HG03139 (cell line): ENCODE data around the gene TPM4.
"Not testable (repeated sequence)": the region's sequence is repeated elsewhere in the genome, so short reads cannot be mapped to it uniquely, and the experiment has no call there.

Source experiments
- ATAC-seq: cut with Tn5 transposase; IDR thresholded peaks from one replicate; pipeline ENCODE4 v1.9.1; 2021; ENCODE audit not compliant: unreplicated experiment

TPM4 gene

DNA sequence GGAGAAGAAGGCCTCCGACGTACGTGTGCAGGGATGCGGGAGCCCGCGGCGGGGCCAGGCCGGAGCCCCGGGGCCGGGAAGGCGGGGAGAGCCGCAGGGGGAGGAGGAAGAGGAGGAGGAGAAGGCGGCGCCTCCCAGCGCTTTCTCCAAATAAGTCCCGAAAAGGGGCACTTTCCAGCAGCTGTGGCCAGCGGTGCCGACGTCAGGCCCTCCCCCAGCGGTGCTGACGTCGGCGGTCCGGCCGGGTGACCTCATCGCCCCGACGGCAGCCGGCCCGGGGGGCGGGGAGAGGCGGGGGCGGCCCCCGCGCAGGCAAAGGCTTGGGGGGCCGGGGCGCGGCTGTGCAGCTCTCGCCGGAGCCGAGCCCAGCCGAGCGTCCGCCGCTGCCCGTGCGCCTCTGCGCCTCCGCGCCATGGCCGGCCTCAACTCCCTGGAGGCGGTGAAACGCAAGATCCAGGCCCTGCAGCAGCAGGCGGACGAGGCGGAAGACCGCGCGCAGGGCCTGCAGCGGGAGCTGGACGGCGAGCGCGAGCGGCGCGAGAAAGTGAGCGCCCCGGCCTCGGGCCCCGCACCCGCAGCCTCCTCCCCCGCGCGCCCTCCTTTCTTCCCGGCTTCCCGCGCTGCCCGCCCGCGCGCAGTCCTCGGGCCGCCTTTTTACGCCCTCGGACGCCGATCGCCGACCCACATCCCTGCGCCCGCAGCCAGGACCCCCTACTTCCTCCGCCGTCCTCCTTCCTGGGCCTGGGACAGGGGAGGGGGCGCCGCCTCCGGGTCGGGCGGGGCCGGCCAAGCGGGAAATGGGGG lies at the start of gene TPM4:
TPM4 (plus strand) TSS at position 342 of the 804 bp plus-strand sequence; CDS start at position 413, 71 bp downstream.
- ATAC-seq: peak; percentile 57

DNA sequence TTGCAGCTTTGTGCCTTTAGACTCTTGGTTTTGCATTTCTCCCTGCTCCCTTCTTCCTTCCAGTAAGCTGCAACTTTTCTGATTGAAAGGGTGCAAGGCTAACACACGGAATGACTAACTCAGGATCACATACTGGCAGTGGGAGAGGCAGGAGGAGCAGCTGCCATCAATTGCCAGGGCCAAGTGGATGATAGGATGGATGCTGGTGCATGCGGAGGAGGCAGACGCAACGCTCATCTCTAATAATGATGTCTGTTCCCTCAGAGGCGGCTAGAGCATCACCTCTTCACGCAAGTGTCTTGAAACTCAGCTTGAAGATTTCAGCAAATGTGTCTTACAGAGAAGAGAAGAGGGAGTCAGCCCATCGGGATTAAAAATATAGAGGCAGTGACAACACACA lies 49.5 kb upstream of the TPM4 start:
- no peak for ATAC-seq

DNA sequence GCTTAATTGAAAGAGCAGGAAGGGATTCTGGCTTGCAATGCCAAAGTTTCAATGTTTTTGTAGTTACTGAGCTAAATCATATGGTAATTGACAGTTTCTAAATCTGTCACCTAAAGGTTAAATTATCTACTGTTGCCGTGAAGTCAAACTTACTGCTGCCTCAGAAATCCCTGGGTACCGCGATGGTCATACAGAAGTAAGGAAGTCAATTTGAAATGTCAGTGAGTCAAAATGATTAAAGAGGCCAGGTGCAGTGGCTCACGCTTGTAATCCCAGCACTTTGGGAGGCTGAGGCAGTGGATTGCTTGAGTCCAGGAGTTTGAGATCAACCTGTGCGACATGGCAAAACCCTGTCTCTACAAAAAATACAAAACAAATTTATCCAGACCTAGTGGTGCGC lies 48.8 kb upstream of the TPM4 start:
- no peak for ATAC-seq

DNA sequence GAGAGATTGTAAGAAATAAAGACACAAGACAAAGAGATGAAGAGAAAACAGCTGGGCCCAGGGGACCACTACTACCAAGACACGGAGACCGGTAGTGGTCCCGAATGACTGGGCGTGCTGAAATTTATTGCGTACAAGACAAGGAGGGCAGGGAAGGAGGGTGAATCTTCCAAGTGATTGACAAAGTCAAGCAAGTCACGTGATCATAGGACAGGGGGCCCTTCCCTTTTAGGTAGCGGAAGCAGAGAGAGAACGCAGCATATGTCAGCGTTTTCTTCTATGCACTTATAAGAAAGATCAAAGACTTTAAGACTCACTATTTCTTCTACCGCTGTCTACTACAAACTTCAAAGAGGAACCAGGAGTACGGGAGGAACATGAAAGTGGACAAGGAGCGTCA lies 46.1 kb upstream of the TPM4 start:
- not testable (repeated sequence) for ATAC-seq

DNA sequence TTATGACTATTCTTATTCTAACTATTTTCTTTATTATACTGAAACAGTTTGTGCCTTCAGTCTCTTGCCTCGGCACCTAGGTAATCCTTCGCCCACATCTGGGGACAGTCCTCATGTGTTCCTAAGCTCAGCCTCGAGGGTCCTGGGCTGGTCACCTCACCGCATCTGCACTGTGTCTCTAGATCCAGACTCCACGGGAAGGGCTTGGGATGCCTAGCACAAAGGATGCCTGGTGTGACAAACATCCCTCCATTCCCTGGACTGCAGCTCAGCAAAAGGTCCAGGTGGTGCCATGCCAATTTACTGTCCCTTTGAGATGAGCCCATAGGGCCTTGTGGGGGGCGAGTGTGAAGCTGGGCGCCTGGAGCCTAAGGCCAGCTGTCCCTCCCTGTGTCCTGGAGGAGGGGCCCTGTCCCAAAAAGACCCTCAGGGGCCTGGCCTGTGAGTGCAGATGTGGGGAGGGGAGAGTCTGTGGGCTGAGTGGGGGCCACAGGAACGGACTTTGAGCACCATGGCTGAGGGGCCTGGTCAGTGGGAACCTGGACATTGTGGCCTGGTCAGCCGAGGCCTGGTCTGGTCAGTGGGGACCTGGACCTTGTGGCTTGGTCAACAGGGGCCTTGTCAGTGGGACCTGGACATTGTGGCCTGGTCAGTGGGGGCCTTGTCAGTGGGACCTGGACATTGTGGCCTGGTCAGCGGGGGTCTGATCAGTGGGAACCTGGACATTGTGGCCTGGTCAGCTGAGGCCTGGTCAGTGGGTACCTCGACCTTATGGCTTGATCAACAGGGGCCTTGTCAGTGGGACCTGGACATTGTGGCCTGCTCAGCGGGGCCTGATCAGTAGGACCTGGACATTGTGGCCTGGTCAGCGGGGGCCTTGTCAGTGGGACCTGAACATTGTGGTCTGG lies 45.1 kb upstream of the TPM4 start:
- ATAC-seq: no peak

DNA sequence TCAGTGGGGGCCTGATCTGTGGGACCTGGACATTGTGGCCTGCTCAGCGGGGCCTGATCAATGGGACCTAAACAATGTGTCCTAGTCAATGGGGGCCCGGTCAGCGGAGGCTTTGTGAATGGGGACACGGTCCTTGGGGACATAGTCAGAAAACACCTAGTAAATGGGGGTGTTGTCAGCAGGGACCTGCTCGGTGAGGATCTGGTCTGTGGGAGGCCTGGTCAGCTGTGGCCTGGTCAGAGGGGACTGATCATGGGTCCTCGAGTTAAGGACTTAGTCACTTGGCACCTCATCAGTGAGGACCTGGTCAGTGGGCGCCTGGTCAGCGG lies 44.5 kb upstream of the TPM4 start:
- ATAC-seq: no peak

DNA sequence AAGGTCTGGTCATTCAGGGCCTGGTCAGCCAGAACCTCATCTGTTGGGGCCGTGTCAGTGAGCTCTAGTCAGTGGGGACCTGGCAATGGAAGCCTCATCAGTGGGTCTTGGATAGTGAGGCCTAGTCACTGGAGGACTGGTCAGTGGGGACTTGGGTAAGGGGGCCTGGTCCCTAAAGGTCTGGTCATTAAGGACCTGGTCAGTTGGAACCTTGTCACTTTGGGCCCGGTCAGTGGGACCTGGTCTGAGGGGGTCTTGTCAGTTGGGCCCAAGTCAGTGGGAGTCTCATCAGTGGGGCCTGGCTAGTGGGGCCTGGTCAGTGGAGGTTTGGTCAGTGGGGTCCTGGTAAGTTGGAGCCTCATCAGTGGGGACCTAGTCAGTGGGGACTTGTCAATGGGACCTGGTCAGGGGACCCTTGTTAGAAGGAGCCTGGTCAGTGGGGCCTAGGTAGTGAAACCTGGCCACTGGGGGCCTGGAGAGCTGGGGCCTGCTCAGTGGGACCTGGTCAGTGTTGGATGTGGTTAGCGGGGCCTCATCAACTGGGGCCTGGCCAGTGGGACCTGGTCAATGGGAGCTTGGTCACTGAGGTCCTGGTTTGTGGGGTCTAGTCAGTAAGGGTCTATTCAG lies 43.7 kb upstream of the TPM4 start:
- no peak for ATAC-seq

DNA sequence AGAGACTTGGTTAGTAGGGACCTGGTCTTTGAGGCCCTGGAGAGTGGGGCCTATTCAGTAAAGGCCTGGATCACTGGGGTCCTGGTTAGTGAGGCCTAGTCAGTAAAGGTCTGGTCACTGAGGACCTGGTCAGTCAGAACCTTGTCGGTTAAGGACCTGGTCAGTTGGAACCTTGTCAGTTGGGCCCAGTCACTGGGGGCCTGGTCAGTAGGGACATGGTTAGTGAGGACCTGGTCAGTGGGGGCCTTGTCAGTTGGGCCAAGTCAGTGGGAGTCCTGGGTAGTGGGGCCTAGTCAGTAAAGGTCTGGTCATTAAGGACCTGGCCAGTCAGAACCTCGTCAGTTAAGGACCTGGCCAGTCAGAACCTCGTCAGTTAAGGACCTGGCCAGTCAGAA lies 43.2 kb upstream of the TPM4 start:
- no peak for ATAC-seq

DNA sequence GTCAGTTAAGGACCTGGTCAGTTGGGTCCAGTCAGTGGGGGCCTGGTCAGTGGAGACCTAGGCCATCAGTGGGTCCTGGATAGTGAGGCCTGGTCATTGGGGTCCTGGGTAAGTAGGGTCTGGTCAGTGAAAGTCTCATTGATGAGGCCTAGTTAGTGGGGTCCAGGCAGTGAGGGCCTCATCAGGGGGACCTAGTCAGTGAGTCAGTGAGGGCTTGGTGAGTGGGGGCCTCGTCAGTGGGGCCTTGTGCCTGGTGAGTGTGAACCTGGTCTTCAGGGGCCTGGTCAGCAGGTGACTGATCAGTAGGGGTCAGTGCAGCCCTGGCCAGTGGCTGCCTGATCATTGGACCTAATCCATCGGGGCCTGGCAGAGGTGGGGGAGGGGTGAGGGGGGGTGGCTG lies 42.6 kb upstream of the TPM4 start:
- ATAC-seq: no peak

DNA sequence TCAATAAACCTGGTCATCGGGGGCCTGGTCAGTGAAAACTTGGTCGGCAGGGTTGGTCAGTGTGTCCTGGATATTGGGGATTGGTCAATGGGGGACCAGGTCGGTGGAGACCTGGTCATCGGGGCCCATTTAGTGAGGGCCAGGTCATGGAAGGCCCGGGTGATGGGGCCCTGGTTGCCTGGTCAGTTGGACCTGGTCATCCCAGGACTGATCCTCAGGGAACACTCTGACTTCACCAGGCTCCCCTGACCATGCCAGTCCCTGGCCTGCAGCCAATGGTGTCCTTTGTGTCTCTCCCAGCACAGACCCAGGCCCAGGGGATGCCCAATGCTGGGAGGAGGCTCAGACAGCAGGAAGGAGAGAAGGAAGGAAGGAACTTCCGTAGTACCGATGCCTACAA lies 42.1 kb upstream of the TPM4 start:
- no peak for ATAC-seq

DNA sequence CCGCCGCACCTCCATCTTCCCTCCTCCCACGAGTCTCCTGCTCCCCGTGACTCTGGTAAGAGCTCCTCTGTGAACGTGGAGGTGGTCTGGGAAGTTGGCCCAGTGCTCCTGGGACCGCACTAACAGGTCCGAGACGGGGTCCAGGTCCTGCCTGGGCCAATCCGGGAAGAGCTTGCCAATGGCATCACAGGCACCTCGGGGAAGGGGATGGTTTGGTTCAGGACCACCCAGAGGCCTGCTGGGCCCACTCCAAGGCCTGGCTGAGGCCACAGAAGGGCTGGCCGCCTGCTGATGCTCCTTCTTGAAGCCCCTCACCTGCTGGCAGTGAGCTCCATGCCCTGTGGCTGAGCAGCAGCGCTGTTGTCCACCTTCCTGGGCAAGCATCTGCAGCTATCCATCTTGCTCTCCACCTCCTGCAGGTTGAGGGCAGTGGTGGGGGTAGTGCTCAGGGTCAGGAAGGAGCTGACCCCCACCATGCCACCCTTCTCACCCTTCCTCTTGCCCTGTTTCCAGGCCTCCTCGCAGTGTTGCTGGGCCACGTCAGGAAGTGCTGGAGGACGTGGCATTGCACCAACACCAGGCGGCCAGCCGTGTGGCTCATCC lies 41.2 kb upstream of the TPM4 start:
- ATAC-seq: no peak

DNA sequence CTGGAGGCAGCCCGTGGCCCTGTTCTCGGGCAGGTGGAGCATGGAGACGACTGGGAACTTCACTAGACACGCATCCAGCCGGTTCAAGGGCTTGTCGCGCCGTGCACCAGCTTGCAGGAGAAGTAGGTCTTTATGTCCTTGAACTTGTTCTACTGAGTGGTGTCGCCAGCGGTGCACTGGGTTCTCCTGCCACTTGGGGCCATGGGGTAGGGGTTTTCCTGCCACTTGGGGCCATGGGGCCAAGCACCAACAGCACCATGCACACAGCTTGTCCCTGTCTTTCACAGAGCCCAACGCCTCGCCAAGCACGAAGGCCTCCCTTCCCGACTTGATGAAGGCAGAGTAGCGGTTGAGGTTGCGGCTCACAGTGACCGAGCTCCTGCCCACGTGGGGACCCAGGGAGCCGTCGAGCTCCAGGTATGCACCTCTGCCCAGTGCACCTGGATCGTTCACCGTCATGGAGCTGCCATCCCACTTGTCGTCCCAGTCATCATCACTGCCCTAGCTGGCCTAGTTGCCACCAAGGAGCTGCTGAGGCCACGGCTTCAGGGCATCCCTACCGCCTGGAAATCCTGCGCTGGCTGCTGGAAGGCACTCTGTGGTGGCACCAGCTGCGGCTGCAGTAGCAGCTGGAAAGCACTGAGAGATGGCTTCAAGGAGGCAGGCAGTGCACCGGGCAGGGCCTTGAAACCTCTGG lies 40.5 kb upstream of the TPM4 start:
- ATAC-seq: no peak

DNA sequence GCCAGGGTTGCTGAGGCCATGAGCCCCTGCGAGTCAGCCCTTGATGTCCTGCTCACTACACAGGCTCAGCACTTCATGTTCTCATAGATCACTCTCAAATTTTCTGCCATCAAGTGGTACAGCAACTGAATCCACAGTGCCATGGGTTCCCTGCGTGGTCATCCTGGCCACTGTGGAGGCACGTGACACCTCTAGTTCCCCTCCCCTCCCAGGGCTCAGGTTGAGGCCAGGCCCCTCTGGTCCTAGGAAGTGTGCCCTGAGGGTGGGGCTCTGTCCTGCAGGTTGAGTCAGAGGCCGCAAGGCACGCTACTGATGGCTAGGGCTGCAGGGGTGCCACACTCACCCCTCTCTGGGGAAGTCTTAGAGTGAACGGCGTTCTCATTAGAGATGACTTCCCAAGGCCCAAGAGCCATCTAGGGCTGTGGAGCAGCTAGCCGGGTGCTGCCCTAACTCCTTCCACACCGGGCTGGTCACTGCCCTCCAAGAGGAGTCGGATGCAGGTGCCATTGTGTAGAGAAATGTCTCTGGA lies 39.8 kb upstream of the TPM4 start:
- ATAC-seq: no peak

DNA sequence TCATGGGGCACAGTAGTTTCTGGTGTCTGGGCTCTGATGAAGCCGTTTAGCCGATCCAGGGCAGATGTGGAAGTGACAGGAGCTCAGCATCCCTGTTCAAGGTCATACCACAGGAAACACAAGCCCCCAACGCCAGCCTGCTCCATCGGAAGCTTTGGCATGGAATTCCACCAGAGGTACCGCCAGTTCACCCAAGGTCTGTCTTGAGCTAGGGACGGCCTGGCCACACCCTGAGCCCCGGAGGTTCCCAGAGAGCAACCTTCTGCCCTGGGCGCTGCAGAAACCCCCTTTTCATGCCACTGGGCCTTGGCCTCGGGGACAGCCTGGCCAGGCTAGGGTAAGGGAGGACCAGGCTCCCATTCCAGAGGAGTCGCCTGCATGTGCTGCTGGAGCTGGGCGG lies 39.4 kb upstream of the TPM4 start:
- no peak for ATAC-seq

DNA sequence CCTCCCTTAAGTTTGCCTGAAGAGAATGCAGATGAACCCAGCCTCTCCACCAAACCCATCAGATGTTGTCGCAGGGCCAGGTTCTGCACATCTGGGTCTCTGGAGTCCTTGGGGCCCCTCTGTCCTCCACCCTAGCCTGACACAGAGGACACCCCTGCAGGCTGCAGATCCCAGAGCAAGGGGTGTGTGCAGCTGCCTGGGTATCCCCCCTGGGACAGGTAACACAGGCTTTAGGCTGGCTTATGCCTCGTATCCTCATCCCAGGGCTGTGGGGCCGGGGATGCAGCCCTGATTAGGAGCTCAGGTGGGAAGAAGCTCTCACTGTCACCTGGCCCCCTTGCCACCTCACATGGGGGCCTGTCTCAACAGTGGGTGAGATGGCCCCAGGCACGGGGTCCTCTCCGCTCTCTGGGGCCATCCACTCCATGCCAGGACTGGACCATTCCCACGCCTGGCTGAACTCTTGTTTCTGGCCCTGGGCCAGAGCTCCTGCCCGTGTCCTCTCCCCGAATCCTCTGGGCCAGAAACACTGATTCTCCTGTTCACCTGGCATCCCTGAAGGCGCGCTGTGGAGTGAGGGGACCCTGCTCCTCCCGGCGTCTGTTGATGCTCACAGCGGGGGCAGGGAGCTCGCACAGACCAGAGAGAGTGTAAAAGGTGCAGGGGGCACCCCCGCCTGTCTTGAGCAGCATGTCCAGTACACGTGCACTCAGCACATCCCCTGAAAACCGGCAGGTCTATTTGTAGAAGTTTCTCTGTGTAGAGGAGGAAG lies 38.7 kb upstream of the TPM4 start:
- no peak for ATAC-seq

DNA sequence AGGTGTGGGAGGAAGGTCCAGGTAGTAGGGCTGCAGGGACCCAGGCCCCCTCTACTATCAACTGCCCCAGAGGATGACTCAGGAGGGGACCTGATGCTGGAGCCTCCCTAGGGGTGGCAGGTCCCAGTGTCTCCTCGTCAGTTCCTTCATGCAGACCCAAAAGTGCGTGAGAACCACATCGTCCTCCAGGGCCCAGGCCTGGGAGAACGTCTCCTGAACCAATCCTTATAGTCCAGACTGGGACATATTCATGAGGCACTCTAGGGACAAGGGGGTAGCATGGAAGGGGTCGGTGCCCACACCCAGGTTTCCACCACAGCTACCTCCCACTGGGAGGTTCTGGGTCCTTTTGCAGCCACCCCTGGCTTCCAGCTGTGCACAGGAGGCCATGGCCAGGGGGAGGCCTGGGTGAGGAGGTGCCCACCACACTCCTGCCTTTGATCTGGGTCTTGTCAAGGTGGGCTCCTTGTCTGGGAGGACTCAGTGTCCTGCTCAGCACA lies 38.0 kb upstream of the TPM4 start:
- no peak for ATAC-seq

DNA sequence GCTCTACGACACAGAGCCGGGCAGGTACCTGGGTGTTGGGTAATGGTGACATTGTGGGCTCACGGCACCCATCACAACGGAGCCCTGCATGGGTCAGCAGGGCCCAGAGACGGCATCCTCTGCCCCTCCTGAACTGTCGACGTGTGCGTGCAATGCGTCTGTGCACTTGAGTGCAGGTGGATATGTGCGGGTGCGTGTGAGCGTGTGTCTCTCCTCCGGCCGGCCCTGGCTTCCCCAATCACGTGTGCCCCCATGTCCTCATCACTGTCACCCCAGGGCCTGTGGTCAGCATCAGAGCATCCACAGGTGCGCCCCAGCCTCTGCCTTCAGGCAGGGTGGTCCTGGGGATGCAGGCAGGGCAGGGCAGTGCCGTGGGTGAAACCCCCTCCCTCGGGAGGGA lies 37.2 kb upstream of the TPM4 start:
- no peak for ATAC-seq

DNA sequence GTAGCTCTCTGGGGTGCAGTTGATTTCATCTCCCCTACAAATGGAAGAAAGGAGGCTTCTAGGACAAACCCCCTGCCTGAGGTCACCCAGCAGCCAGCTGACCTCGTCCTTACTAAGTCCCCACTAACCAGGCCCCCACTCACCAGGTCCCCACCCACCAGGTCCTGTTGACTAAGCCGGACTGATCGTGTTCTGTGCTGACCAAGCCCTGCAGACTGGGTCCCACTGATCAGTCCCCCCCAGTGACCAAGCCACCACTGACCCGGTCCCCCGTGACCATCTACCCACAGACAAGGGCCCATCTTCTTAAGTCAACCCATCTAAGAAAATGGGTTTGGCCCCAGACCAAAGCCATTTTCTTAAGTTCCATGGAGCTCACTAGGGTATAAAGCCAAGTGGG lies 36.8 kb upstream of the TPM4 start:
- ATAC-seq: no peak

DNA sequence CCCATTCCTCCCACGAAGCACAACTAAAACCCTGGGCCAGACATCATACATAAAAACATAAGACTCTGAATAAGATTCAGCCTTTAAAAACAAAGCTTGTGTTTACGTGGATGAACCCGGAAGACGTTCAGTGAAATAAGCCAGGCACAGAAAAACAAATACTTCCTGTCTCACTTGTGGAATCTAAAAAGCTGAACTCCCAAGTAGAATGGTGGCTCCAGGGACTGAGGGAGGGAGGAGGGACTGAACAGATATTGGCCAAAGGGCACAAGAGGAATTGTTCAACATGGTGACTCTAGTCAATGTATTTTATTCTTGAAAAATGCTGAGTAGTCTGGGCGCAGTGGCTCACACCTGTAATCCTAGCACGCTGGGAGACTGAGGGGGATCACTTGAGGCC lies 35.7 kb upstream of the TPM4 start:
- no peak for ATAC-seq
